Measurements from ENCODE around the gene PSMC3.

- TF ChIP-seq CTCF (IDR thresholded peaks at IDR 0.05): no peak
- TF ChIP-seq EZH2 (IDR thresholded peaks at IDR 0.05; ENCODE audit: borderline replicate concordance, insufficient read depth, low read depth, low read length, poor library complexity, severe bottlenecking): no peak
Observed at GRCh38 chr11:47446833-47447232, 20.6 kb upstream of the PSMC3 start.
